HCT116 (cell line): ENCODE data around the gene MROH7. TPM values are rescaled to one million over a fixed set of nuclear protein-coding genes. Genes with fewer than 3 reads are reported as not detected.

Experiments used
- ATAC-seq: fragments of 200-7000 bp; cut with Tn5 transposase; 2 replicates; pipeline ENCODE4 v1.9.1; 2020; ENCODE audit warnings: mild to moderate bottlenecking, moderate library complexity
- BruUV-seq: library from RNA; stranded (reverse); fragments of 400-500 nt; replicated peaks from 2 replicates; lab custom pipeline; 2021; lab: Mats Ljungman, UMichigan
- CTCF ChIA-PET: fragments of 300-600 bp; sonication (Branson Sonifier 250); formaldehyde crosslinking; loops from one replicate; lab custom pipeline; 2021; ENCODE audit warnings: antibody characterized with exemption; lab: Charles Lee
- POLR2A ChIA-PET: fragments of 300-600, 350-600 bp; sonication (Branson Sonifier 250); formaldehyde crosslinking; loops from one replicate; lab custom pipeline; 2021; ENCODE audit warnings: antibody characterized with exemption; lab: Charles Lee
- RAD21 ChIA-PET, 2 experiments: fragments of 300-600 bp; sonication (Branson Sonifier 250); formaldehyde crosslinking; loops; one replicate each; lab custom pipeline; 2023; ENCODE audit warnings: low total read pairs in 2 of 2; ENCODE audit not compliant: uncharacterized antibody in 2 of 2, unreplicated experiment in 2 of 2, low non-redundant PET in 1 of 2; lab: Charles Lee
- DNase-seq: peaks from one replicate; pipeline ENCODE4 v3.0.0-alpha.2; 2010; ENCODE audit warnings: low read depth, low spot score
- H2AFZ ChIP-seq: fragments of 200-600 bp; shearing (Covaris generic), sonication (generic); 2 replicates; pipeline ENCODE4 v1.6.1; 2017; ENCODE audit warnings: low read depth, mixed run types, mixed read lengths, antibody characterized with exemption, low read length; ENCODE audit not compliant: poor library complexity, severe bottlenecking
- H3K27ac ChIP-seq: 2 replicates; pipeline ENCODE4 v1.5.1; 2012; ENCODE audit warnings: low read depth, low read length
- H3K27me3 ChIP-seq: fragments of 200-600 bp; sonication (generic); 2 replicates; pipeline ENCODE4 v1.6.1; 2016; ENCODE audit warnings: mixed run types, low read length, mixed read lengths; ENCODE audit not compliant: insufficient read depth
- H3K36me3 ChIP-seq, 2 experiments: fragments of 200-500 bp in 1 of 2; fragments of 200-600 bp in 1 of 2; sonication (Bioruptor generic) in 1 of 2; sonication (generic) in 1 of 2; 2 replicates each; pipeline versions ENCODE4 v1.5.1 to v1.6.1; 2014 to 2016; ENCODE audit warnings: low read length in 2 of 2, inconsistent platforms in 1 of 2, mixed read lengths in 1 of 2, mixed run types in 1 of 2; ENCODE audit not compliant: insufficient read depth in 2 of 2, control insufficient read depth in 1 of 2
- H3K4me1 ChIP-seq, 2 experiments: fragments of 200-600 bp in 1 of 2; sonication (generic) in 1 of 2; 2 replicates each; pipeline versions ENCODE4 v1.5.1 to v1.6.1; 2012 to 2017; ENCODE audit warnings: low read length in 2 of 2, inconsistent platforms in 1 of 2, mild to moderate bottlenecking in 1 of 2, mixed read lengths in 1 of 2, mixed run types in 1 of 2, moderate library complexity in 1 of 2; ENCODE audit not compliant: insufficient read depth in 2 of 2, control insufficient read depth in 1 of 2
- H3K4me2 ChIP-seq: fragments of 200-600 bp; sonication (generic); 2 replicates; pipeline ENCODE4 v1.6.1; 2017; ENCODE audit warnings: mixed run types, low read length, mixed read lengths
- H3K4me3 ChIP-seq, 2 experiments: fragments of 200-600 bp in 1 of 2; sonication (generic) in 1 of 2; replicated peaks in 1 of 2; 2 replicates each; pipeline ENCODE4 v1.5.1; 2011 to 2016; ENCODE audit warnings: low read length in 2 of 2, control low read depth in 1 of 2, low read depth in 1 of 2, mild to moderate bottlenecking in 1 of 2, mixed read lengths in 1 of 2, mixed run types in 1 of 2
- H3K79me2 ChIP-seq: fragments of 200-600 bp; sonication (generic); 2 replicates; pipeline ENCODE4 v1.6.1; 2017; ENCODE audit warnings: mild to moderate bottlenecking, mixed run types, low read length, moderate library complexity, mixed read lengths; ENCODE audit not compliant: insufficient read depth
- H3K9ac ChIP-seq: fragments of 200-600 bp; sonication (generic); 2 replicates; pipeline ENCODE4 v1.6.1; 2016; ENCODE audit warnings: low read length, mixed read lengths
- H3K9me2 ChIP-seq: fragments of 200-600 bp; sonication (generic), shearing (Covaris generic); 2 replicates; pipeline ENCODE4 v1.6.1; 2017; ENCODE audit warnings: mixed run types, mild to moderate bottlenecking, moderate library complexity; ENCODE audit not compliant: insufficient read depth
- H3K9me3 ChIP-seq, 2 experiments: fragments of 200-500 bp in 1 of 2; fragments of 200-600 bp in 1 of 2; sonication (Bioruptor generic) in 1 of 2; sonication (generic) in 1 of 2; 2 replicates each; pipeline ENCODE4 v1.6.1; 2014 to 2017; ENCODE audit warnings: low read length in 2 of 2, mixed read lengths in 2 of 2, inconsistent platforms in 1 of 2, low read depth in 1 of 2, mild to moderate bottlenecking in 1 of 2, mixed run types in 1 of 2, moderate library complexity in 1 of 2; ENCODE audit not compliant: control insufficient read depth in 1 of 2, insufficient read depth in 1 of 2
- H4K20me1 ChIP-seq: fragments of 200-600 bp; sonication (generic), shearing (Covaris generic); 2 replicates; pipeline ENCODE4 v1.6.1; 2017; ENCODE audit warnings: mixed run types, mild to moderate bottlenecking, moderate library complexity; ENCODE audit not compliant: insufficient read depth
- CEBPB ChIP-seq: IDR thresholded peaks from 2 replicates; pipeline ENCODE4 v1.6.1; 2012; ENCODE audit warnings: low read depth
- CTCF ChIP-seq, 3 experiments: fragments of 200-600 bp in 1 of 3; sonication (generic) in 1 of 3; IDR thresholded peaks in 2 of 3; conservative IDR thresholded peaks in 1 of 3; 2 replicates each; pipeline ENCODE4 v1.5.1; 2012 to 2017; ENCODE audit warnings: low read depth in 2 of 3, low read length in 2 of 3, antibody characterized with exemption in 1 of 3, borderline replicate concordance in 1 of 3, control low read depth in 1 of 3, mild to moderate bottlenecking in 1 of 3, mixed read lengths in 1 of 3, mixed run types in 1 of 3, moderate library complexity in 1 of 3; ENCODE audit not compliant: insufficient read depth in 1 of 3
- EGR1 ChIP-seq: IDR thresholded peaks from 2 replicates; pipeline ENCODE4 v1.6.1; 2012; ENCODE audit warnings: low read depth
- EZH2 ChIP-seq: fragments of 200-600 bp; sonication (generic); IDR thresholded peaks from 2 replicates; pipeline ENCODE4 v1.6.1; 2017; ENCODE audit warnings: antibody characterized with exemption, mixed run types
- FOSL1 ChIP-seq: IDR thresholded peaks from 2 replicates; pipeline ENCODE4 v1.6.1; 2012; ENCODE audit warnings: low read depth
- MAX ChIP-seq: IDR thresholded peaks from 2 replicates; pipeline ENCODE4 v1.6.1; 2012
- SIN3A ChIP-seq: IDR thresholded peaks from 2 replicates; pipeline ENCODE4 v1.6.1; 2012; ENCODE audit warnings: low read depth
- SRF ChIP-seq: IDR thresholded peaks from 2 replicates; pipeline ENCODE4 v1.6.1; 2012; ENCODE audit warnings: low read depth
- TCF7L2 ChIP-seq: IDR thresholded peaks from 2 replicates; pipeline ENCODE4 v1.7.0; 2011; ENCODE audit warnings: borderline replicate concordance, inconsistent platforms; ENCODE audit not compliant: insufficient read depth, insufficient read length; ENCODE audit errors: extremely low read depth
- YY1 ChIP-seq: IDR thresholded peaks from 2 replicates; pipeline ENCODE4 v1.6.1; 2011; ENCODE audit warnings: low read length, low read depth, moderate library complexity, mild to moderate bottlenecking; ENCODE audit not compliant: insufficient replicate concordance; ENCODE audit errors: extremely low read depth
- ZFX ChIP-seq: fragments of 450-650 bp; IDR thresholded peaks from 2 replicates; pipeline ENCODE4 v1.6.1; 2017
- intact Hi-C: fragments of 100-400 bp; cut with micrococcal nuclease; formaldehyde crosslinking; loops from 2 replicates; pipeline ENCODE4 v1.10.0; 2022
- total RNA-seq: library from RNA; stranded (reverse); gene quantifications from one replicate; pipeline ENCODE4 v1.2.1, GENCODE V29; 2021; ENCODE audit not compliant: unreplicated experiment
- TF ChIP-seq, protein P1 (sequence below): IDR thresholded peaks from 2 replicates; pipeline ENCODE4 v1.6.1; 2011; ENCODE audit warnings: mild to moderate bottlenecking, low read length, moderate library complexity; ENCODE audit not compliant: insufficient replicate concordance; ENCODE audit errors: extremely low read depth

Gene MROH7
- total RNA-seq, 1 experiment from 2014 or later, result 1.1 TPM

DNA sequence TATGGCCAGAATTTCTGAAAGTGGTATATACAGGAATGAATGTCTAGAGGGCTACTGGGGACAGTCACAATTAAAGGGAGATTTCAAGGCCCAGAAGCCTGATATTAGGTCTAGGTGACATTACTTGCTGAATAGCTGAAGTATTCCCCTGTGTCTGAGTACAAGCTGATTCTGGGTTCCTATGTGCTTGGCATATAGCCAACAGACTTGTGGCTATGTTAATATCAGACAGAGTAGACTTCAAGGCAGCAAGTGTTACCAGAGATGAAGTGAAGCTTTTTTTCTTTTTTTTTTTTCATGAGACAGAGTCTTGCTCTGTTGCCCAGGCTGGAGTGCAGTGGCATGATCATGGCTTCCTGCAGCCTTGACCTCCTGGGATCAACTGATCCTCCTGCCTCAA is 82.4 kb downstream of the MROH7 start:
- POLR2A ChIA-PET, result no interaction called here
- RAD21 ChIA-PET, result no interaction called here
- Histone ChIP-seq H2AFZ (no peak overlapping the region), H3K36me3 (peaks cover 41 to 58% of the 10 kb centered on the region in 2 experiments), H3K27ac (no peak overlapping the region), H3K79me2 (peaks cover 14% of the 10 kb centered on the region), H3K4me2 (no peak overlapping the region), H3K9ac (no peak overlapping the region), H3K27me3 (no peaks in the 10 kb centered on the region), H3K4me1 (no peaks in the 10 kb centered on the region), H3K9me2 (no peaks in the 10 kb centered on the region), H3K4me3 (no peak overlapping the region), H4K20me1 (no peaks in the 10 kb centered on the region), H3K9me3 (no peaks in the 10 kb centered on the region)
- TF ChIP-seq EZH2 (no peak), MAX (no peak), CEBPB (no peak), SIN3A (no peak), CTCF (IDR thresholded peaks at IDR 0.05 in 2 of 3, conservative IDR thresholded peaks at IDR 0.05 in 1 of 3; ENCODE audit: borderline replicate concordance in 1 of 3, insufficient read depth in 1 of 3, low read depth in 2 of 3, low read length in 2 of 3) (no peak), FOSL1 (no peak), SRF (no peak), TCF7L2 (no peak)
- intact Hi-C loops, result no loop called here
- DNase-seq, result no peak
- CTCF ChIA-PET, result no interaction called here
- ATAC-seq, result no peak
- BruUV-seq, result no TSS peak

DNA sequence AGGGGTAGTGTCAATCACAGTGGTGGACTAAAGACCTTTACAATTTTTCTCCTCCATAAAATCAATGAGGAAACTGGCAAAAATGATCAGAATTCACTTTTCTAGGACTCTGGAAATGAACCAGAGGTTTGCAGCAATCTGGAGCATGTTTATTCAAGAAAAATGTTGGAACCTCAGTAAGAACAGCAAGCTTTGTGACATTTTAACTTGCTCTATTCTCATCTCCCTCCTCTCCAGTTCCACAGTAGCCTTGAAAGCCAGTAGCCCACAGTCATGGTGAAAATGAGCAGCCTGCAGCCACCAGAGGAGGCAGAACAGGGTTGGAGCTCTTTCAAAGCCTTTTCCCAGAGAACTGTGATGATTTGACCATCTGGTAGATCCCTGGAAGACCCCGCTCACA is 83.2 kb downstream of the MROH7 start:
- DNase-seq, result no peak
- RAD21 ChIA-PET, result no interaction called here
- no peaks in the 10 kb centered on the region for H3K9me2 ChIP-seq
- TF ChIP-seq, protein P1, sequence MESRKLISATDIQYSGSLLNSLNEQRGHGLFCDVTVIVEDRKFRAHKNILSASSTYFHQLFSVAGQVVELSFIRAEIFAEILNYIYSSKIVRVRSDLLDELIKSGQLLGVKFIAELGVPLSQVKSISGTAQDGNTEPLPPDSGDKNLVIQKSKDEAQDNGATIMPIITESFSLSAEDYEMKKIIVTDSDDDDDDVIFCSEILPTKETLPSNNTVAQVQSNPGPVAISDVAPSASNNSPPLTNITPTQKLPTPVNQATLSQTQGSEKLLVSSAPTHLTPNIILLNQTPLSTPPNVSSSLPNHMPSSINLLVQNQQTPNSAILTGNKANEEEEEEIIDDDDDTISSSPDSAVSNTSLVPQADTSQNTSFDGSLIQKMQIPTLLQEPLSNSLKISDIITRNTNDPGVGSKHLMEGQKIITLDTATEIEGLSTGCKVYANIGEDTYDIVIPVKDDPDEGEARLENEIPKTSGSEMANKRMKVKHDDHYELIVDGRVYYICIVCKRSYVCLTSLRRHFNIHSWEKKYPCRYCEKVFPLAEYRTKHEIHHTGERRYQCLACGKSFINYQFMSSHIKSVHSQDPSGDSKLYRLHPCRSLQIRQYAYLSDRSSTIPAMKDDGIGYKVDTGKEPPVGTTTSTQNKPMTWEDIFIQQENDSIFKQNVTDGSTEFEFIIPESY, result no peak
- TF ChIP-seq YY1 (no peak), EGR1 (no peak), CEBPB (no peak), MAX (no peak), CTCF (IDR thresholded peaks at IDR 0.05 in 2 of 3, conservative IDR thresholded peaks at IDR 0.05 in 1 of 3; ENCODE audit: borderline replicate concordance in 1 of 3, insufficient read depth in 1 of 3, low read depth in 2 of 3, low read length in 2 of 3) (no peak), SIN3A (no peak), ZFX (no peak)

More for the DNA sequence above, 83.2 kb downstream of the MROH7 start:
- H3K36me3 ChIP-seq, result peaks cover 41 to 53% of the 10 kb centered on the region in 2 experiments
- no peaks in the 10 kb centered on the region for H3K9me3 ChIP-seq
- no peaks in the 10 kb centered on the region for H3K27me3 ChIP-seq
- intact Hi-C loops, result no loop called here
- ChIA-PET POLR2A (no interaction called here), CTCF (interaction anchor here (0.6 kb wide), 1 partner anchor 10 kb away, joined by 3 read pairs; no protein-coding TSS in a partner anchor)
- H3K9ac ChIP-seq, result no peak overlapping the region
- H3K27ac ChIP-seq, result no peak overlapping the region
- no peak for ATAC-seq
- no peaks in the 10 kb centered on the region for H3K4me1 ChIP-seq
- no peaks in the 10 kb centered on the region for H4K20me1 ChIP-seq
- no TSS peak for BruUV-seq
- peaks cover 6% of the 10 kb centered on the region for H3K79me2 ChIP-seq
- no peak overlapping the region for H3K4me3 ChIP-seq
- H3K4me2 ChIP-seq, result no peak overlapping the region
- H2AFZ ChIP-seq, result no peak overlapping the region
